ENCODE results near the gene E2F1.

DNA sequence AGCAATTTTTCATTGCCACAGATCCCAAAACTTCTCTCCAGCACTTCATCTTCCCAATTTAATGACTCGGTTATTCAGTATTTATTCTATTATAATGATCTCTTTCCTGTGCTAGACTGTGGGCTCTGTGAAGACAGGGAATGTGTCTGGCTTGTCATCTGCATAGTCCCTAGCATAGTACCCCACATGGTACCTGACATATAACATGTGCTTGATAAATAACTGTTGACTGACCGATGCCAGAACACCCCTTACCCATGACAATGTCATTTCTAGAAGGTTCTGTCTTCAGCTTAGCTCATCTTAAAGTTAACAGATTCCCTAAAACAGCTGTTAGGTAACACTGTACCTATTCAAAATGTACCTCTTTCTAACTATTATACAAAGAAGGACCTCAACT lies 30.3 kb upstream of the E2F1 start:
- TF ChIP-seq, protein P1, sequence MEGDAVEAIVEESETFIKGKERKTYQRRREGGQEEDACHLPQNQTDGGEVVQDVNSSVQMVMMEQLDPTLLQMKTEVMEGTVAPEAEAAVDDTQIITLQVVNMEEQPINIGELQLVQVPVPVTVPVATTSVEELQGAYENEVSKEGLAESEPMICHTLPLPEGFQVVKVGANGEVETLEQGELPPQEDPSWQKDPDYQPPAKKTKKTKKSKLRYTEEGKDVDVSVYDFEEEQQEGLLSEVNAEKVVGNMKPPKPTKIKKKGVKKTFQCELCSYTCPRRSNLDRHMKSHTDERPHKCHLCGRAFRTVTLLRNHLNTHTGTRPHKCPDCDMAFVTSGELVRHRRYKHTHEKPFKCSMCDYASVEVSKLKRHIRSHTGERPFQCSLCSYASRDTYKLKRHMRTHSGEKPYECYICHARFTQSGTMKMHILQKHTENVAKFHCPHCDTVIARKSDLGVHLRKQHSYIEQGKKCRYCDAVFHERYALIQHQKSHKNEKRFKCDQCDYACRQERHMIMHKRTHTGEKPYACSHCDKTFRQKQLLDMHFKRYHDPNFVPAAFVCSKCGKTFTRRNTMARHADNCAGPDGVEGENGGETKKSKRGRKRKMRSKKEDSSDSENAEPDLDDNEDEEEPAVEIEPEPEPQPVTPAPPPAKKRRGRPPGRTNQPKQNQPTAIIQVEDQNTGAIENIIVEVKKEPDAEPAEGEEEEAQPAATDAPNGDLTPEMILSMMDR (IDR thresholded peaks at IDR 0.05), result no peak
- no peak for TF ChIP-seq POLR2A (IDR thresholded peaks at IDR 0.05)
